ENCODE measurements around the gene CCDC179. TPM values are rescaled to one million over a fixed set of nuclear protein-coding genes. Genes with fewer than 3 reads are reported as not detected.

CCDC179 gene
- total RNA-seq, 6 donors from 2014 or later = not detected

- Histone ChIP-seq H3K4me1 (peaks cover 0 to 21% (median 6%) of the 10 kb centered on the region in 4 donors), H3K27me3 (no peaks in the 10 kb centered on the region), H3K27ac (no peak overlapping the region), H3K9me3 (peaks cover 0 to 5% (median 0%) of the 10 kb centered on the region in 4 donors), H3K36me3 (no peaks in the 10 kb centered on the region), H3K4me3 (no peak overlapping the region)
- DNase-seq = no peak
- 74 to 75% methylated on average over 2 of the region's 2 CpGs for WGBS, 2 donors
- TF ChIP-seq CTCF (IDR thresholded peaks at IDR 0.05) = no peak
- no peak for TF ChIP-seq EP300 (IDR thresholded peaks at IDR 0.05)
- TF ChIP-seq POLR2AphosphoS5 (IDR thresholded peaks at IDR 0.05) = no peak
- ATAC-seq (ENCODE audit: low FRiP score in 2 of 2) = no peak
Observed at GRCh38 chr11:22807391-22807790, 52.9 kb downstream of the CCDC179 start.

DNA sequence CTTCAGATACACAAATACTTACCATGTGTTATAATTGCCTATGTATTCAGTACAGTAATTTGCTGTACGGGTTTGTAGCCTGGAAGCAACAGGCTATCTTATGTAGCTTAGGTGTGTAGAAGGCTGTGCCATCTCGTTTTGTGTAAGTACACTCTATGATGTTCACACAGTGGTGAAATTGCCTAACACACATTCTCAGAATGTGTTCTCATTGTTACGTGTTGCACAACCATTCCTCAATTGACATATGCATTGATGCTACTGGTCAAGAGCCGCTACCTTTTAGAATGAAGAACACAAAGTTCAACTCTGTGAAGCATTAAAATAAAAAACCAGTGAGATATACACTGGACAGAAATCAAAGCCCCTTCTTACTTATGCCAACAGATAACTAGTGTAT lies 57.4 kb downstream of the CCDC179 start:
- H3K27ac ChIP-seq = no peak overlapping the region
- 84 to 87% methylated on average over 4 of the region's 4 CpGs for WGBS, 2 donors
- H3K27me3 ChIP-seq = no peaks in the 10 kb centered on the region
- TF ChIP-seq POLR2AphosphoS5 (IDR thresholded peaks at IDR 0.05) (no peak), EP300 (IDR thresholded peaks at IDR 0.05) (no peak), CTCF (IDR thresholded peaks at IDR 0.05) (no peak), POLR2A (IDR thresholded peaks at IDR 0.05) (no peak)
- DNase-seq (no peak), ATAC-seq (ENCODE audit: low FRiP score in 2 of 2) (no peak)
- H3K36me3 ChIP-seq = no peaks in the 10 kb centered on the region
- H3K4me3 ChIP-seq = no peak overlapping the region
- H3K9me3 ChIP-seq = no peaks in the 10 kb centered on the region
- H3K4me1 ChIP-seq = peaks cover 0 to 2% (median under 1%) of the 10 kb centered on the region in 4 donors

DNA sequence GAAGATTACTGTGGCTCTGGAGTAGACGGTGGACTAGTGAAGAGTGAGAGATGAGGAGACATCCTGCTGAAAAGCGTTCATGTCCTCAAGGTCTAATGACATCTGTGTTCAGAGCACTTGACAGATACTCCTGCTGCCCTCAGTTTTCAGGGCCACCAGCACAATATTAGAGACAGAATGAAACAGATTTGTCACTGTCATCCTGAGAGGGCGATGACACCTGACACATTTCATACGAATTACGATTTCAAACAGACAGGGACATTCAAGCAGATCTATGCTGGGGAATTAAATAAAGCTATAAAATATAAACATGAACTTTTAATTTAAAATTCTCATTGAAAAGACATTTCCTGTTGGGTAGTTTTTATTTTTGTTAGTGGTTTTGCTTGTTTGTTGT lies 59.8 kb downstream of the CCDC179 start:
- ATAC-seq (ENCODE audit: low FRiP score in 2 of 2) (no peak), DNase-seq (no peak)
- Histone ChIP-seq H3K27me3 (no peaks in the 10 kb centered on the region), H3K9me3 (no peaks in the 10 kb centered on the region), H3K27ac (no peak overlapping the region), H3K4me1 (no peaks in the 10 kb centered on the region), H3K4me3 (no peak overlapping the region), H3K36me3 (no peaks in the 10 kb centered on the region)
- 67 to 89% methylated on average over 5 of the region's 5 CpGs for whole genome bisulfite sequencing, 2 donors
- no peak for TF ChIP-seq POLR2AphosphoS5 (IDR thresholded peaks at IDR 0.05)
- TF ChIP-seq POLR2A (IDR thresholded peaks at IDR 0.05) = no peak

GRCh38 chr11:22798901-22799300 lies 61.4 kb downstream of the CCDC179 start:
- Histone ChIP-seq H3K9me3 (no peaks in the 10 kb centered on the region), H3K27ac (no peak overlapping the region), H3K4me3 (no peak overlapping the region), H3K4me1 (no peaks in the 10 kb centered on the region), H3K36me3 (no peaks in the 10 kb centered on the region), H3K27me3 (no peaks in the 10 kb centered on the region)
- WGBS, 2 donors = 83 to 84% methylated on average over 1 of the region's 1 CpG
- TF ChIP-seq POLR2A (IDR thresholded peaks at IDR 0.05) (no peak), POLR2AphosphoS5 (IDR thresholded peaks at IDR 0.05) (no peak), CTCF (IDR thresholded peaks at IDR 0.05) (no peak), EP300 (IDR thresholded peaks at IDR 0.05) (no peak)
- DNase-seq (no peak), ATAC-seq (ENCODE audit: low FRiP score in 2 of 2) (no peak)

GRCh38 chr11:22797047-22797446 lies 63.2 kb downstream of the CCDC179 start:
- ATAC-seq (ENCODE audit: low FRiP score in 2 of 2) = no peak

More at GRCh38 chr11:22797047-22797446, 63.2 kb downstream of the CCDC179 start:
- Histone ChIP-seq H3K36me3 (no peaks in the 10 kb centered on the region), H3K4me3 (no peak overlapping the region), H3K4me1 (no peaks in the 10 kb centered on the region), H3K27ac (no peak overlapping the region), H3K27me3 (no peaks in the 10 kb centered on the region), H3K9me3 (no peaks in the 10 kb centered on the region)
- WGBS, 2 donors = 91 to 92% methylated on average over 3 of the region's 3 CpGs
- no peak for TF ChIP-seq POLR2AphosphoS5 (IDR thresholded peaks at IDR 0.05)
- no peak for TF ChIP-seq CTCF (IDR thresholded peaks at IDR 0.05)
- TF ChIP-seq EP300 (IDR thresholded peaks at IDR 0.05) = no peak
- TF ChIP-seq POLR2A (IDR thresholded peaks at IDR 0.05) = no peak
- no peak for DNase-seq

Other genes with a start within 250 kb of the CCDC179 start
- 10 to 100 TPM in 1 of 6 donors, 1 to 10 TPM in 5; 2.4 to 10.9 (median 7.8) TPM for gene FANCF, start 234.7 kb downstream of the CCDC179 start, total RNA-seq
- gene GAS2, start 193.9 kb downstream of the CCDC179 start, total RNA-seq = 1 to 10 TPM in 5 of 6 donors, not detected in 1; 1.5 to 6.3 (median 2.1) TPM
- 10 to 100 TPM in 5 of 6 donors, 1 to 10 TPM in 1; 6.8 to 24.9 (median 15.9) TPM for gene SVIP, start 30.7 kb downstream of the CCDC179 start, total RNA-seq

Data from upper lobe of left lung (tissue), 6 donors.